DND-41 (cell line): ENCODE measurements around the gene APC2.

Source experiments
- CTCF ChIP-seq: IDR thresholded peaks from 2 replicates; pipeline ENCODE4 v1.5.1; 2012; ENCODE audit warnings: borderline replicate concordance, low read length, moderate library complexity, mild to moderate bottlenecking; ENCODE audit not compliant: poor library complexity, severe bottlenecking; ENCODE audit errors: extremely low read depth
- EZH2 ChIP-seq: IDR thresholded peaks from 3 replicates; pipeline ENCODE4 v1.6.1; 2012; ENCODE audit warnings: borderline replicate concordance, low read depth, mild to moderate bottlenecking, moderate library complexity, low read length, inconsistent platforms; ENCODE audit not compliant: severe bottlenecking

GRCh38 chr19:1435378-1435989 lies 14.4 kb upstream of the APC2 start:
- no peak for TF ChIP-seq CTCF
- TF ChIP-seq EZH2, result no peak
